GM18858 (cell line): ENCODE data around the gene PHF14.
"Not testable (repeated sequence)": the region's sequence is repeated elsewhere in the genome, so short reads cannot be mapped to it uniquely, and the experiment has no call there.

Source experiments
- ATAC-seq: cut with Tn5 transposase; IDR thresholded peaks from one replicate; pipeline ENCODE4 v1.9.1; 2021; ENCODE audit not compliant: unreplicated experiment

PHF14 gene

GRCh38 chr7:10973061-10973941 lies at the start of gene PHF14:
Gene PHF14 (plus strand): TSS chr7:10973872. CDS start chr7:10974324, 452 bp downstream.
- peak; percentile 96 for ATAC-seq

- no peak for ATAC-seq
These were observed 49.3 kb upstream of the PHF14 start for GRCh38 chr7:10924370-10924769.

GRCh38 chr7:10928203-10928602 lies 45.5 kb upstream of the PHF14 start:
- ATAC-seq, result not testable (repeated sequence)

GRCh38 chr7:10930551-10930950 lies 43.1 kb upstream of the PHF14 start:
- no peak for ATAC-seq

- ATAC-seq, result no peak
These were observed 42.5 kb upstream of the PHF14 start for GRCh38 chr7:10931161-10931560.

- ATAC-seq, result no peak
These were observed 39.4 kb upstream of the PHF14 start for GRCh38 chr7:10934292-10934691.

- no peak for ATAC-seq
These were observed 34.3 kb upstream of the PHF14 start for GRCh38 chr7:10939237-10939910.

GRCh38 chr7:10939911-10940703 lies 33.6 kb upstream of the PHF14 start:
- peak; percentile 89 for ATAC-seq

GRCh38 chr7:10940704-10941355 lies 32.8 kb upstream of the PHF14 start:
- ATAC-seq, result no peak

GRCh38 chr7:10950494-10950893 lies 23.2 kb upstream of the PHF14 start:
- no peak for ATAC-seq

- ATAC-seq, result not testable (repeated sequence)
These were observed 22.6 kb upstream of the PHF14 start for GRCh38 chr7:10950974-10951578.

- no peak for ATAC-seq
These were observed 21.1 kb upstream of the PHF14 start for GRCh38 chr7:10952588-10952987.

GRCh38 chr7:10953078-10953750 lies 20.5 kb upstream of the PHF14 start:
- not testable (repeated sequence) for ATAC-seq

GRCh38 chr7:10956528-10956927 lies 17.1 kb upstream of the PHF14 start:
- ATAC-seq, result no peak

- ATAC-seq, result not testable (repeated sequence)
These were observed 13.4 kb upstream of the PHF14 start for GRCh38 chr7:10960242-10960641.

GRCh38 chr7:10965016-10965415 lies 8.7 kb upstream of the PHF14 start:
- not testable (repeated sequence) for ATAC-seq

- no peak for ATAC-seq
These were observed 1.5 kb upstream of the PHF14 start for GRCh38 chr7:10972174-10972573.

- peak; percentile 16 for ATAC-seq
These were observed 555 bp downstream of the PHF14 start for GRCh38 chr7:10973942-10974911.

GRCh38 chr7:10977113-10977512 lies 3.4 kb downstream of the PHF14 start:
- ATAC-seq, result no peak
